ENCODE results near the gene ADCY2.

Gene ADCY2

DNA sequence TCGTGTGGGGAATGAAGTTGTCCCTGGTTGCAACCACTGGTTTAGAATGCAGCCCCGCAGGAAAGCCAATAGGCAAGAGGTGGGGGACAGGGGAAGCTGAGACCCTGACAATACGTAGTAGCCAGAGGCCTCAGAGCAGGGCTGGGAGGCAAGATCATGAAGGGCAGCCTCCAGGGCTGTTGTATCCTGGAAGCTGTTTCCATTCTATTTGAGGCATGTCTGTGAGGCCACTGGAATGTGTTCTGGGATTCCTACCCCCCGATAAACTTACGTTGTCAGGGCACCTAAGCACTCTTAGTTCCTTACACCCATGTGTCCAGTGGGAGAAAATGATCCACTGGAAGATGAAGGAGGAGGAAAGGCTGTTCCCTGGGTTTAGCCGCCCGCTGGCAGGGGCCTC, 277.7 kb downstream of the ADCY2 start:
- no peaks in the 10 kb centered on the region for H3K79me2 ChIP-seq (ENCODE audit: insufficient read depth, low read depth)
- H3K9ac ChIP-seq, result no peak overlapping the region
- no peaks in the 10 kb centered on the region for H3K36me3 ChIP-seq (ENCODE audit: insufficient read depth)
- no peak overlapping the region for H3K27ac ChIP-seq
- no peaks in the 10 kb centered on the region for H3K27me3 ChIP-seq (ENCODE audit: insufficient read depth, low read depth)
- TF ChIP-seq, protein P1, sequence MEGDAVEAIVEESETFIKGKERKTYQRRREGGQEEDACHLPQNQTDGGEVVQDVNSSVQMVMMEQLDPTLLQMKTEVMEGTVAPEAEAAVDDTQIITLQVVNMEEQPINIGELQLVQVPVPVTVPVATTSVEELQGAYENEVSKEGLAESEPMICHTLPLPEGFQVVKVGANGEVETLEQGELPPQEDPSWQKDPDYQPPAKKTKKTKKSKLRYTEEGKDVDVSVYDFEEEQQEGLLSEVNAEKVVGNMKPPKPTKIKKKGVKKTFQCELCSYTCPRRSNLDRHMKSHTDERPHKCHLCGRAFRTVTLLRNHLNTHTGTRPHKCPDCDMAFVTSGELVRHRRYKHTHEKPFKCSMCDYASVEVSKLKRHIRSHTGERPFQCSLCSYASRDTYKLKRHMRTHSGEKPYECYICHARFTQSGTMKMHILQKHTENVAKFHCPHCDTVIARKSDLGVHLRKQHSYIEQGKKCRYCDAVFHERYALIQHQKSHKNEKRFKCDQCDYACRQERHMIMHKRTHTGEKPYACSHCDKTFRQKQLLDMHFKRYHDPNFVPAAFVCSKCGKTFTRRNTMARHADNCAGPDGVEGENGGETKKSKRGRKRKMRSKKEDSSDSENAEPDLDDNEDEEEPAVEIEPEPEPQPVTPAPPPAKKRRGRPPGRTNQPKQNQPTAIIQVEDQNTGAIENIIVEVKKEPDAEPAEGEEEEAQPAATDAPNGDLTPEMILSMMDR (conservative IDR thresholded peaks at IDR 0.05; ENCODE audit: low read depth, low read length), result no peak
- H2AFZ ChIP-seq (ENCODE audit: low read depth), result no peak overlapping the region
- no peak overlapping the region for H3K4me3 ChIP-seq (IDR thresholded peaks at IDR 0.05; ENCODE audit: insufficient read depth, low read depth, low read length)
- H3K4me2 ChIP-seq, result no peak overlapping the region
- no peaks in the 10 kb centered on the region for H4K20me1 ChIP-seq (ENCODE audit: insufficient read depth)
- no peaks in the 10 kb centered on the region for H3K4me1 ChIP-seq (ENCODE audit: low read depth, poor library complexity, severe bottlenecking)

DNA sequence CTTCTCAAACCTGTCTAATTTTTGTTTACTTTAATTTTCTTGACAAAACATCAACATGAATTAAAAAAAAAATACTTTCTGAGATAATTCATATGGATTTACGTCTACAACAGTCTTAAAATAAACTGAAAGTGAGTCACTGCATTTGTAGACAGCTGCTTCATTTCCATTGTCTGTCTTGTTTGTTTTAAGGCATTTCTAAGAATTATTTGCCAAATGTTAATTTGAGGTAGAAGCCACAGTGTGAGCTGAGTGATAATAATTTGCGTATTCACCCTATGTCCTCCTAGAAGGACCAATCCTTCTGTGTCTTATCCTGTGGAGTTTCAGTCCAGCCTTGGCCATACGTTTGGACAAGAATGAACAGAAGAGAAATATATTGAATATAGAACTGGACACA, 280.5 kb downstream of the ADCY2 start:
- H3K79me2 ChIP-seq (ENCODE audit: insufficient read depth, low read depth), result no peaks in the 10 kb centered on the region
- H3K36me3 ChIP-seq (ENCODE audit: insufficient read depth), result no peaks in the 10 kb centered on the region
- no peak overlapping the region for H3K27ac ChIP-seq
- no peak overlapping the region for H3K9ac ChIP-seq
- no peaks in the 10 kb centered on the region for H3K4me1 ChIP-seq (ENCODE audit: low read depth, poor library complexity, severe bottlenecking)
- no peak overlapping the region for H3K4me2 ChIP-seq
- H2AFZ ChIP-seq (ENCODE audit: low read depth), result no peak overlapping the region
- no peaks in the 10 kb centered on the region for H4K20me1 ChIP-seq (ENCODE audit: insufficient read depth)
- no peak overlapping the region for H3K4me3 ChIP-seq (IDR thresholded peaks at IDR 0.05; ENCODE audit: insufficient read depth, low read depth, low read length)
- H3K27me3 ChIP-seq (ENCODE audit: insufficient read depth, low read depth), result no peaks in the 10 kb centered on the region
- TF ChIP-seq, protein P1 (conservative IDR thresholded peaks at IDR 0.05; ENCODE audit: low read depth, low read length), result no peak

DNA sequence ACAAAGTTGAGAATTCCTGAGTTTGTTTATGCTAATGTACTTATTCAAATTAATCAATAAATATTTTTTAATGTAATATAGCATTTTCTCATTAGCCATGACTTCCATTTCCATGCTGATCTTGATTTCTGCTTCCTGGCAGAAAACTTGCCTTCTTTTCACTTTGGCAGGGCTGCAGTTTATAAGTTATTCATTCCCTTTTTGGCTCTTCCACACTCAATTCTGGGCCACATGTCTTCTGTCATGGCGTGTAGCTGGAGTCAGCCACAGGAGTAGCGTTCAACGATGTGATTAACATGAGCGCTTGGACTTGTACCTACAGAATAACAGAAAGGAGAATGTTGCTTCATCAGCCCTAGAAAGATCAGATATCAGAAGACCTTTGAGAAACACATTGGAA, 282.1 kb downstream of the ADCY2 start:
- Histone ChIP-seq H4K20me1 (ENCODE audit: insufficient read depth) (no peaks in the 10 kb centered on the region), H3K9ac (no peak overlapping the region), H3K79me2 (ENCODE audit: insufficient read depth, low read depth) (no peaks in the 10 kb centered on the region), H3K4me3 (IDR thresholded peaks at IDR 0.05; ENCODE audit: insufficient read depth, low read depth, low read length) (no peak overlapping the region), H3K27ac (no peak overlapping the region), H2AFZ (ENCODE audit: low read depth) (no peak overlapping the region), H3K36me3 (ENCODE audit: insufficient read depth) (no peaks in the 10 kb centered on the region), H3K4me1 (ENCODE audit: low read depth, poor library complexity, severe bottlenecking) (no peaks in the 10 kb centered on the region), H3K4me2 (no peak overlapping the region), H3K27me3 (ENCODE audit: insufficient read depth, low read depth) (no peaks in the 10 kb centered on the region)
- TF ChIP-seq, protein P1 (conservative IDR thresholded peaks at IDR 0.05; ENCODE audit: low read depth, low read length), result no peak

- H3K4me1 ChIP-seq (ENCODE audit: low read depth, poor library complexity, severe bottlenecking), result no peaks in the 10 kb centered on the region
- H3K27ac ChIP-seq, result no peak overlapping the region
- H3K79me2 ChIP-seq (ENCODE audit: insufficient read depth, low read depth), result no peaks in the 10 kb centered on the region
- H4K20me1 ChIP-seq (ENCODE audit: insufficient read depth), result no peaks in the 10 kb centered on the region
- TF ChIP-seq, protein P1 (conservative IDR thresholded peaks at IDR 0.05; ENCODE audit: low read depth, low read length), result no peak
- H3K4me3 ChIP-seq (IDR thresholded peaks at IDR 0.05; ENCODE audit: insufficient read depth, low read depth, low read length), result no peak overlapping the region
- no peak overlapping the region for H3K4me2 ChIP-seq
- H3K36me3 ChIP-seq (ENCODE audit: insufficient read depth), result no peaks in the 10 kb centered on the region
- H2AFZ ChIP-seq (ENCODE audit: low read depth), result no peak overlapping the region
- no peaks in the 10 kb centered on the region for H3K27me3 ChIP-seq (ENCODE audit: insufficient read depth, low read depth)
- H3K9ac ChIP-seq, result no peak overlapping the region
These were observed 283.7 kb downstream of the ADCY2 start for GRCh38 chr5:7679663-7680062.

Measured in KMS-11 (cell line).